Chondrocyte (in vitro differentiated cells): ENCODE results near the gene LRRN1. TPM values are rescaled to one million over a fixed set of nuclear protein-coding genes. Genes with fewer than 3 reads are reported as not detected.

Source experiments
- DNase-seq: peaks from one replicate; pipeline ENCODE4 v3.0.0; 2021; ENCODE audit warnings: mixed read lengths, low spot score
- H3K27ac Mint-ChIP-seq: one replicate; pipeline ENCODE4 v1.8.0; 2021; ENCODE audit warnings: mild to moderate bottlenecking, moderate library complexity, mixed read lengths; ENCODE audit not compliant: unreplicated experiment
- H3K27me3 Mint-ChIP-seq: 2 replicates; pipeline ENCODE4 v1.8.0; 2021; ENCODE audit warnings: low read depth, mixed read lengths
- H3K36me3 Mint-ChIP-seq: 2 replicates; pipeline ENCODE4 v1.8.0; 2021; ENCODE audit warnings: low read depth, mixed read lengths
- H3K4me1 Mint-ChIP-seq: 2 replicates; pipeline ENCODE4 v1.8.0; 2021; ENCODE audit warnings: low read depth, mild to moderate bottlenecking, mixed read lengths
- H3K4me3 Mint-ChIP-seq: one replicate; pipeline ENCODE4 v1.8.0; 2021; ENCODE audit warnings: mild to moderate bottlenecking, moderate library complexity, mixed read lengths; ENCODE audit not compliant: unreplicated experiment
- H3K9me3 Mint-ChIP-seq: 2 replicates; pipeline ENCODE4 v1.8.0; 2021; ENCODE audit warnings: low read depth, mixed read lengths
- long read RNA-seq: library from polyadenylated mRNA; stranded (forward); transcript quantifications from one replicate; pipeline ENCODE4 v2.0.0, GENCODE V29; 2021
- total RNA-seq: library from RNA; stranded (reverse); gene quantifications from 3 replicates; pipeline ENCODE4 v1.2.1, GENCODE V29; 2021
- TF ChIP-seq, protein P1 (sequence below): fragments of 200-600 bp; sonication (generic); IDR thresholded peaks from 2 replicates; pipeline ENCODE4 v1.5.0; 2021; ENCODE audit warnings: antibody characterized with exemption, mild to moderate bottlenecking, moderate library complexity

Gene LRRN1
- total RNA-seq = 2.2 to 3.2 TPM (median 2.8 TPM) in 3 replicates
- long read RNA-seq, transcript LRRN1-201 (2 exons, 3,823 nt) = major isoform, 7 of 9 reads
- long read RNA-seq, partial matches to known transcripts = 0 of 9 reads
- long read RNA-seq, other reads (novel, unspliced or antisense) = 2 of 9 reads

DNA sequence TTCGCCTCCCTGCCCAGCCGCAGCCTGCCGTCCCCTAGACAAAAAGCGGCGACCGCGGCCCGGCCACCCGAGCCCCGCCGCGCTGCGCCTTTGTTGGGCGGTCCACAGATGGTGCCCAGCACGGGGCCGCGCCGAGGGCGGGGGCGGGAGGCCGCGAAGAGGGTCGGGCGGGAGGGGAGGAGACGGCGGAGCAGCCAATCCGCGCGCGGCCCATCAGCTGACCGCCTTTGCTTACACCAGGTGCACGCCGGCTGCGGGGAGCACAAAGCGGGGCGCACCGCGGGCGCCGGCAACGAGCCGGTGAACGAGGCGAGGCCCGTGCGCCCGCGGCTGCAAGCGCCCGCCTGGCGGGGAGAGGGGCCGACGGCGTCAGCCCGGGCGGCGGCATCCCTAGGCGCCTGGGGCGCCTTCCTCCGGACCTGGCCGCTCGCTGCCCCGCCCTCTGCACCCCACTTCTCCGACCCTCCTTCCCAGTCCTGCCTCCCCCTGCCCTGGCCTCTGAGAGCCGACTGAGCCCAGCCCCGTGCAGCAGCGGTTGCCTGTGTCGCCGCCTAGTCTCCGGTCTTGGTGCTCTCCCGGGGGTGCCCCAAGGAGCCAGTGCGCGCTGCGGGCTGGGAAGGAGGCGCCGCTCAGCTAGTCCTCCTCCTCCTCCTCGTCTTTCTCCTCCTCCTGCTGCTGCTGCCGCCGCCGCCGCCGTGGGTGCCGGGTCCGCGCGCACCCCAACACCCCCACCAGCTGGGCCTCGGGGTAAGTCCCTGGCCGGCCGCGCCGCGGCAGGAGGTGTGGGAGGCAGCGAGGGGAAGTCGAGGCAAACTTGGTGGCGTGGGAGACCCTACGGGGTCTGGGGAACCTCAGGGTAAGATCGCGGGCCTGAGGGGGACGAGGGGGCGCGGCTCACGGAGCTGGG lies at the start of gene LRRN1:
LRRN1 (plus strand) TSS at position 259 of the 907 bp plus-strand sequence. CDS start 45,211 bp downstream, outside the sequence.
- Mint-ChIP-seq H3K4me3 (peak within 1 kb of the TSS; percentile 78), H3K27me3 (peaks cover 48% of the 10 kb centered on the region), H3K9me3 (no peaks in the 10 kb centered on the region), H3K4me1 (peaks cover 21% of the 10 kb centered on the region), H3K36me3 (no peaks in the 10 kb centered on the region), H3K27ac (no peak within 1 kb of the TSS)
- DNase-seq = peak; percentile 84
- TF ChIP-seq, protein P1, sequence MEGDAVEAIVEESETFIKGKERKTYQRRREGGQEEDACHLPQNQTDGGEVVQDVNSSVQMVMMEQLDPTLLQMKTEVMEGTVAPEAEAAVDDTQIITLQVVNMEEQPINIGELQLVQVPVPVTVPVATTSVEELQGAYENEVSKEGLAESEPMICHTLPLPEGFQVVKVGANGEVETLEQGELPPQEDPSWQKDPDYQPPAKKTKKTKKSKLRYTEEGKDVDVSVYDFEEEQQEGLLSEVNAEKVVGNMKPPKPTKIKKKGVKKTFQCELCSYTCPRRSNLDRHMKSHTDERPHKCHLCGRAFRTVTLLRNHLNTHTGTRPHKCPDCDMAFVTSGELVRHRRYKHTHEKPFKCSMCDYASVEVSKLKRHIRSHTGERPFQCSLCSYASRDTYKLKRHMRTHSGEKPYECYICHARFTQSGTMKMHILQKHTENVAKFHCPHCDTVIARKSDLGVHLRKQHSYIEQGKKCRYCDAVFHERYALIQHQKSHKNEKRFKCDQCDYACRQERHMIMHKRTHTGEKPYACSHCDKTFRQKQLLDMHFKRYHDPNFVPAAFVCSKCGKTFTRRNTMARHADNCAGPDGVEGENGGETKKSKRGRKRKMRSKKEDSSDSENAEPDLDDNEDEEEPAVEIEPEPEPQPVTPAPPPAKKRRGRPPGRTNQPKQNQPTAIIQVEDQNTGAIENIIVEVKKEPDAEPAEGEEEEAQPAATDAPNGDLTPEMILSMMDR = no peak

DNA sequence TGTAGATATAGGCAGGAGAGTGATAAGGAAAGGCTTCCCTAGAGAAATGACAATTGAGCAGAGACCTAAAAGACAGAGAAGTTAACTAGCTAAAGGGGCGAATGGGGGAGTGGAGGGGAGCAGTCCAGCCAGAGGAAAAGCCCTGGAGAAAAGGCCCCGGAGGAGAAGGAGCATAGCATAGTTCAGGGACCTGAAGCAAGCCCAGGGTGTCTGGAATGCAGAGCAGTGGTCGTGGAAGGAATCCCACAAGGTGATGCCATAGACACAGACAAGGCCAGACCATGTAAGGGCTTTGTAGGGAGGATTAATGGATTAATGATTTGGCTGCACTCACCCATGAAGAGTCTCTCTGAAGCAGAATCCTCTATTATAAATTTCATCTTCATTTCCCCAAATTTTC lies 45.8 kb upstream of the LRRN1 start:
- Mint-ChIP-seq H3K36me3 (no peaks in the 10 kb centered on the region), H3K4me1 (no peaks in the 10 kb centered on the region), H3K4me3 (no peak overlapping the region), H3K27ac (no peak overlapping the region), H3K27me3 (no peaks in the 10 kb centered on the region), H3K9me3 (no peaks in the 10 kb centered on the region)
- no peak for DNase-seq
- TF ChIP-seq, protein P1 = no peak

DNA sequence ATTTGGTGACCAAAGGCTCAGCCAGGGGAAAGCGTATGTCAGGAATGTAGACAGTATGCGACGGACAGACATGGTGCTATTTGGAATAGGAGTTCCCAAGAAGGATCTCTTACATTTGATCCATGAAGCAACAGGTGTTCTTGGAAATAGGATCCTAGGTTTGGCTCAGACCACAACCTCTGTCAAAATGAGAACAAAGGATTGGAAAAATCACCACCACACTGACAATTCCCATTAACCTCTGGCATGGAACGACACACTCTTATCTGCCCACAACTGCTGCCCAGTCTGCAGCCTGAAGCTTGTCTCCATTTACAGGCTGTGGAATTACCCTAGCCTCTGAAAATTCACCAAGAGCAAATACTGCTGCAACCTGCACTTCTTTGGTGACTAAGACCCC lies 33.6 kb upstream of the LRRN1 start:
- TF ChIP-seq, protein P1 = no peak
- Mint-ChIP-seq H3K4me1 (no peaks in the 10 kb centered on the region), H3K36me3 (no peaks in the 10 kb centered on the region), H3K9me3 (peaks cover 3% of the 10 kb centered on the region), H3K27me3 (peaks cover 2% of the 10 kb centered on the region), H3K4me3 (no peak overlapping the region), H3K27ac (no peak overlapping the region)
- DNase-seq = no peak

DNA sequence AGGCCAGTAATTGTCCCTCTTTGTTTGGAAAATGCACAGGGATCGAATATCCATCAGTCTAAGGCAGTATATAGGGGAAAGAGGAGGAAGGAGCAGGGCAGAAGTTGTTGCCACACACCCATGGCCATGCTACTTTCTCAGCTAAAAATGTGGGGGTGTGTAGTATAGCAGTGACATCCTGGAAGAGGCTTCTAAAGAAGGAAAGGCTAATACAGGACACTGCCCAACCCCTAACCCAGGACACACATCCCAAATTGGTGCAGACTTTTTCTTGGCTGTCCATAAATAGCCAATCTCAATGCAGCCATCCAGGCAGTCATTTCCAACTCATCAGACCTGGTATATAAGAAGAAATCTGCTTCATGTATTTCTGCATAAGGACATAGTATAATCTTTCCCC lies 33.1 kb upstream of the LRRN1 start:
- no peak for DNase-seq
- H3K4me1 Mint-ChIP-seq = no peaks in the 10 kb centered on the region
- no peaks in the 10 kb centered on the region for H3K36me3 Mint-ChIP-seq
- peaks cover 3% of the 10 kb centered on the region for H3K9me3 Mint-ChIP-seq
- peaks cover 2% of the 10 kb centered on the region for H3K27me3 Mint-ChIP-seq
- no peak overlapping the region for H3K27ac Mint-ChIP-seq
- TF ChIP-seq, protein P1 = no peak
- no peak overlapping the region for H3K4me3 Mint-ChIP-seq

DNA sequence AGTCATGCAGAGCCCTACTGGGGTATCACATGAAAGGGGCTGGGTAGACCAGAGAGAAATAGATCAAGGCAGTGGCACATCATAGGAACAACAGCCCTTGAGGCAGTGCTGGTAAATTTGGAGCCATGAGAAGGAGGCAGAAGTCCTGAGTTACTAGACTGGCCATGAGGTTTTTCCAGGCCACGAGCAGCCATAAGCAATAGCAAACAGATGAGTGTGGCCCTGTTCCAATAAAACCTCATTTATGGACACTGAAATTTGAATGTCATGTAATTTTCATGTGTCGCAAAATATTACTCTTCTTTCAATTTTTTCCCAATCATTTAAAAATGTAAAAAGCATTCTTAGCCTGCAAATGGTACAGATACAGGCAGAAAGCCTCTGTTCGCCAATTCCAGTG lies 28.1 kb upstream of the LRRN1 start:
- H3K4me1 Mint-ChIP-seq = no peaks in the 10 kb centered on the region
- peaks cover 17% of the 10 kb centered on the region for H3K9me3 Mint-ChIP-seq
- TF ChIP-seq, protein P1 = no peak
- H3K27me3 Mint-ChIP-seq = peaks cover 2% of the 10 kb centered on the region
- no peak for DNase-seq
- H3K36me3 Mint-ChIP-seq = peaks cover 2% of the 10 kb centered on the region
- no peak overlapping the region for H3K4me3 Mint-ChIP-seq
- H3K27ac Mint-ChIP-seq = no peak overlapping the region
